SK-N-DZ (cell line): ENCODE results near the gene RHOB.

Experiments
- DNase-seq: peaks from one replicate; pipeline ENCODE4 v3.0.0-alpha.2; 2015; ENCODE audit warnings: low spot score

RHOB gene

DNA sequence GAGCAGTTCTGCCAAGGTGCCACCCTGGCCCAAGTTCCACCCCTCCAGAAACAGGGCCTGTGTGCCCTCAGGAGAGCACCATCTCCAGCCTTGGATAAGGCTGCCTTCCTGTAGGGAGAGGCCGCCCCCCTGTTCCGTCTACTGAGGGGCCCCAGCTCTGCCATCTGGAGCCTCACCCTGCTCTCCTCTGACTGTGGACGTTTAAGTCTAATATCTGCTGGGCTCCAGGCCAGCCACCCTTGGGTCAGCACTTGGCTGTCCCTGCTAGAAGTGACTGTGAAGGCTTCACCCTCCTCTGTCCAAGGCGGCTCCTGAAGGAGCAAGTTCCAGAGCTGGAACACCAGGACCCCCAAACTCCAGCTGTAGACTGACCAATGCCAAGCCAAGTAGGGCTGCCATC, 26.3 kb downstream of the RHOB start:
- no peak for DNase-seq

DNA sequence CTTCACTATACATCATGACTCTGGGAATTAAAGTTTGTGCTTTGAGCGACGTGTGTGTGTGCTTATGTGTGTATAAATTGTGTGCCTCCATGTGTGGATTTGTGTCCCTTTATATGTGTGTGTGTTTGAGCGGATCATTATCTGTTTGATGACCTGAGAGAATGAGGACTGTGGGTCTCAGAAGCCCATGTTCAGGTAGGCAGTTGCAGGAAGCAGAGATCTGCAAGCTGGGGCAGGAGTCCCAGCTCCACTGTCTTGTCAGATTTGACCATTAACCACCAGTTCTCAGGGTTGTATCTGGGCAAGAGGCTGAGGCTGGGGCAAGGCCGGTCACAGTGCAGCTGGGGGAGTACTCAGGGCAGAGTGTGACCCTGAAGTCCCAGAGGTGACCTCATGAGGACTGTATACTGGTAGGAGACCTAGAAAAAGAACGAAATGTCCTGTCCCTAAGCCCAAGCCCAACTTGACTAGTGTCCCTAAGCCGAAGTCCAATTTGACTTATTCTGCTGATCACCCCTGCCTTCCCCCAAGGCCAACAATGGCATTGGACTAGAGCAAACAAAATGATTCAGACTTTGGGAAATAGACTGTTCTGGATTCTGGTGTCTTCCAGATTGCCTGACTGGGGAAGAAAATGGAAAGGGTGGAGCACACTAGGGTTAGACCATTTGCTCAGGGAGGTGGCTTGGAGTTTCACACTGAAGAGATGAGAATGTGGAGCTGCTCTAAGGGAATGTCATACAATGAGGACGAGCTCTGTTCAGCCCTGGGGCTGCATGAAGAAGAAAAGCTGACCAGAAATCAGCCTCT, 28.1 kb downstream of the RHOB start:
- no peak for DNase-seq

DNA sequence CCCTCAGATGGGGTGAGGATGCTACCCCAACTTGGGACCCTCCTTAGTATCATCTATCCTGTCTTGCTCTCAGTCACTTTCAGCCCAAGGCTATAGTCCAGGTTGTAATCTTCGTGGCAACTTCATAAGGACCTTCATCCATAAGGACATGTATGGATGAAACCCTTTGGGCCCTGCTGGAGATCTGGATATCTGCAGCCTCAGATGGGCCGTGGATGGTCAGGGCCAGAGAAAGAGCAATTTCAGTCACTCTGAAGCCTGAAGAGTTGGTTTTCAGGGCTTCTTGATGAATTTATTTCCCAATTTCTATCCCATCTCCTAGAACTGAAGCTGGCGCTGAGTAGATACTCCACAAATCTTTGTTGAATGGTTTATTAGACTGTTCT, 28.7 kb downstream of the RHOB start:
- DNase-seq, result no peak

DNA sequence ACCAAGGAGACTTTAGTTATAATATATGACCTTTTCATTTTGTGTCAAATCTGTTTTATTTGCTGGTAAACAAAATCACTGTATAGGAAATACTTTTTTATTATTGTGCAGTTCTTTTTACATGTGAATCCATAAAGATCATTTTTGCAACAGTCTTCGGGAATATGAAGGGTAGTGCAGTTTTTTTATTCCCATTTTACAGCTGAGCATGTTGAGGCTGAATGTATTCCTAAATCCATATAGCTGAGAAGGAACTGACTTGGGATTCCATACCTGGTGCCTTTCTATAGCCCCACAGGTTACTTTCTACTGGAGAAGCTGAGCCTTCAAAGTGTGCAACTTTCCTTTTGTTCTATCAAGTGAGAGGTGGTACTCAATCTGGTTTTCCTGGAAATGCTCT, 29.6 kb downstream of the RHOB start:
- no peak for DNase-seq

DNA sequence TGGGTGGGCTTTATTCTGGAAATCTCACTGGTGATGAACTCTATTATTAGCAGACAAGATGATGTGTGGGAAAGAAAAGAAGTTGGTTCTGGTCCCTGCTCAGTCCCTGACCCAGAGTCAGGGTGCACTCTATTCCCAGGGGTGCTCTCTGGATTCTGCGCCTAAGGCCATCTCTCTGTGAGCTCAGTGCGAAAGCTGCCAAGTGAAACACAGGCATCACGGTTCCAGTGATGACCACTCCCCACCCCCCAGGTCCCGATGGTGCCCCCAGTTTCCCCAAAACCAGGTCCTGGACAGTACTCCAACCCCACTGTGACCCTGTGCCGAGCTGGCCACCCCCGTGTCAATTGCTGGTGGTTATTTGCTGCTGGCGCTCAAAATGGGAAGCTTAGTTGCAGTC, 30.1 kb downstream of the RHOB start:
- DNase-seq, result no peak

DNA sequence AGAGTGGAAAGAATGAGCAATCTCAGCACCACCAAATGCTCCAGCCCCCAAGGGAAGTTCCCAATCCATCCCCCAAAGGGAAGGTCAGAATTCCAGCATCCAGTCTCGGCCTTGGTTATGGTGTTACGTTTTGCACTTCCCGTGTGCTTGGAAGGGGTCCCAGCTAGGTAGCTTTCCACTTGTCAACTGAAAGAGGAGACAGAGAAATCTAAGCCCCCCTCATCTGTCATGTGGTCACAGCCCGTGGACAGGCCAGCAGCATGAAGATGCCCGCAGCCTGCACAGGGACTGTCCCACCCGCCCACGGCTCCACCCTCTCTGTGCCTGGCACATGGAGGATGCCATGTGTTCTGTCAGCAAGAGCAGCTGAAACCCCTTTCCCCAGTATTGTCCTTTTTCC, 32.1 kb downstream of the RHOB start:
- DNase-seq, result no peak

DNA sequence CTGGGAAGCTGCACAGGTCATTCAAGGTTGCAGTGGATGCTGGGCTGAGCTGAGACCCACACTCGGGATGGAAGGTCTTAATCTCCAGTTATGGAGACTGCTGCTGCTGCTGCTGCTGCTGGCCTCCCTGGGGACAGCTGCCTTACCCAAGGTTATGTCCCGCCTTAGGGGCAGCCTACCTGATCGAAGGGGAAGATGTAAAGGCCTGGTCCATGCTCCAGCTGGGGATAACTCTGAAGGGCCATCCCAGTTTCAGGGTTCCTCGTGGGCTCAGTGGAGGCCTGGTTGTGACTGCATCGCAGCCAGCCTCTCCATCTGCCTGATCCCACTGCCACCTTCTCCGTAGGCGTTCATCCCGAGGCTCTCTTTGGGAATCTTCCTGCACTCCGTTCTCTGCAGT, 33.0 kb downstream of the RHOB start:
- no peak for DNase-seq

DNA sequence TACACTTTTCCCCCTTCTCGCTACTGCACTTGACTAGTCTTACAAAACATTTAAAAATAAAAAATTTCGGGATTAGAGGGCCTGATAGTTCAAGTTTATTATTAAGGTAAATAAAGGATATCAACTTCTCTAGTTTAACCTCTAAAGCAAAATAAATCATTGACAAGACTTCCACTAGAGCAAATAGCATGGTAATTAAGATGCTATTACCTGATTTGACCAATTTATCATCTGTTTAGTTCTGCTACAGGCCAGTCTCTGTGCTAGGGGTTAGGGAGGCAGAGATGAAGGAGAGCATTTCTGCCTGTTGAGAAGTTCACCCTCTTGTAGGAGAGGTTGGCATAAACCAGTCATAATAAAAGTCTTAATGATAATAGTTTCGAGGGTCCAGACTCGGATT, 34.0 kb downstream of the RHOB start:
- no peak for DNase-seq

DNA sequence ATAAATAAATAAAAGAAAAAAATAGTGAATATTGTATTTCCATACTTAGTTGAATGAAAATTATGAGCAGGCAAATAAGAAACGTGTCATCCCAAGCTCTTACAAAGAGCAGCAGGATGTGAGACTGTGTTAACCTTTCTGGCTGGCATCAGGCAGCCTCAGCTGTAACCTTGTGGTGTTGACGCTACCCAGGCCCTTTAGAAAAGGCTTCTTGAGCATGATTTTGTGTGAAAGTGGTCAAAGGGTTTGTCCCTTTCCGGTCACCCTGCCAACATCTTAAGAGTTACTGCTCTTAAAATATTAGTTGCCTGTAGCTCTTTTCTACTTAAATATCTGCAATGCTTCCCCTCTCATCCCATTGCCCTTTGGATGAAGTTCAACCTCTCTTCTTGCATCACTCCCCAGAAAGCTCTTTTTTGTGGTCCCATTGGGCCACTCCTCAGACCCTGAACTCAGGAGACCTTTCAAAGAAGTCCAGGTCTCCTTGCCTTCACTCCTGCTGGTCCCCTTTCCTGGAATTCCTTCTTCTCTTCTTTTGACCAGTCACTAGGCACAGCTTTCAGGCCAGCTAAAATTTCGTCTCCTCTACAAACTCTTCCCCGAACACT, 35.0 kb downstream of the RHOB start:
- DNase-seq, result no peak

DNA sequence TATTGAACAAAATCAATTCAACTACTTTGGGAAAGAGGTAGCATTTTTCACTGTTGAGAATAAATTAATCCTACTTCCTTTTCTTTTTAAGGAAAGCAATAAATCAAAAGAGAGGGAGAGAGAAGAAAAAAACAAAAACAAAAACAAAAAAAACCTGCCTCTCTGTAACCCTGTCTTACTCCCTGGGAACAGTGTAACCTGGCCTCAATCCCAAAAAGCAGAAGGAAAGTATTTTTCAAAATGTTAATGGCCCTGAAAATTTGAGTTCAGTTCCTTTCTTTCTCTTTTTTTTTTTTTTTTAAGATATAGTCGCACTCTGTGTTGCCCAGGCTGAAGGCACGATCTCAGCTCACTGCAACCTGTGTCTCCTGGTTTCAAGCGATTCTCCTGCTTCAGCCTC, 35.9 kb downstream of the RHOB start:
- no peak for DNase-seq

DNA sequence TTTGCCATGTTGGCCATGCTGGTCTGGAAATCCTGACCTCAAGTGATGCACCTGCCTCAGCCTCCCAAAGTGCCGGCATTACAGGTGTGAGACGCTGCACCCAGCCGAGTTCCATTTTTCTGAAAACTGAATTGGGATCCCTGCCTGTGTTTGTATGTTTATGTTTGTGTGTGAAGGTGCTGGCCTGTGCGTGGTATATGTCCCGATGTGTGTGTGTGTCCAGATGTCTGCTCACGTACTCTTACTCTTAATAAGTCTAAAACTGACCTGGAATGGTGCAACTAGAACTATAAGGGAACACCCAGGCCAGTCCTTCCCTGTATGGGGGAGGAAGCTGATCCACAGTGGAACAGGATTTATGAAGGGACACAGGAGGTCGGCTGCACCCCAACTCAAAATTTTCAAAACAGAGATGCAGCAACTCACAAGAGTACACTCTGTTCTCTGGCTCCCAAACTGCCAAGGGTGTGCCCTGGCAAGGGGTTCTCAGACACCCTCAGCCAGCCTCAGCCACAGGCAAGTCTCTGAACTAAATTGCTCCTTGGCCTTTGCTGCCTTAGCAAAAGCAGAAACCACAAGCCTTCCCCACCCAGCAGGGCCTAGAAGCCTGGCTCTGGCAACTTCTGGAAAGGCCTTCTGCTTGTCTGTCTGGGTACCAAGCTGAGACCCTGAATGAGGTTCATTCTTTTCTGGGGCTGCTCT, 36.5 kb downstream of the RHOB start:
- DNase-seq, result no peak

DNA sequence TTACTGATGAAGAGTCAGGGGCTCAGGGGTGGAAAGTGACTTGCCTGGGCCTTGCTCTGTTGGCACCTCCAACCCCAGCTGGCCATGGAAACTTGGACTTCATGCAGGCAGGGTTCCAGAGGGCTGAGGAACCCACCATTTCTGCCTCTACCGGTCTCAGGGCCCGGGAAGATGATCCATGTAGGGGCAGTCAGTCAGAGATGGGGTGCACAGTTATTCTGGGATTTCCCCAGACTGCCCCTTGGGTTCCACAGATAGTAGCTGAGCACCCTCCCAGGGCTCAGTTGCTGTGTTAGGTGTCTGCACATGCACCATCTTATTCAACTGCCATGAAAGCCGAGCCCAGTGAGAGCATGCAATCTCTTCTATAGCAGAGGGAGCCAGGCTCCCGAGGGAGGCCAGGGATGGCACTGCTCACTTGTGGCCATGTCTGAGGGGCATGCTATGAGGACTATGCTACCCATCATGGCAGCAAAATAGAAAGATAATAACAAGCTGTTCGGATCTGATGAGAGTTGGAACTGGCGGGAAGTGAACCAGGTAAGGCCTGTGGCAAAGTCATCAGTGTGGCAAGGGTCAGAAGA, 37.3 kb downstream of the RHOB start:
- no peak for DNase-seq

DNA sequence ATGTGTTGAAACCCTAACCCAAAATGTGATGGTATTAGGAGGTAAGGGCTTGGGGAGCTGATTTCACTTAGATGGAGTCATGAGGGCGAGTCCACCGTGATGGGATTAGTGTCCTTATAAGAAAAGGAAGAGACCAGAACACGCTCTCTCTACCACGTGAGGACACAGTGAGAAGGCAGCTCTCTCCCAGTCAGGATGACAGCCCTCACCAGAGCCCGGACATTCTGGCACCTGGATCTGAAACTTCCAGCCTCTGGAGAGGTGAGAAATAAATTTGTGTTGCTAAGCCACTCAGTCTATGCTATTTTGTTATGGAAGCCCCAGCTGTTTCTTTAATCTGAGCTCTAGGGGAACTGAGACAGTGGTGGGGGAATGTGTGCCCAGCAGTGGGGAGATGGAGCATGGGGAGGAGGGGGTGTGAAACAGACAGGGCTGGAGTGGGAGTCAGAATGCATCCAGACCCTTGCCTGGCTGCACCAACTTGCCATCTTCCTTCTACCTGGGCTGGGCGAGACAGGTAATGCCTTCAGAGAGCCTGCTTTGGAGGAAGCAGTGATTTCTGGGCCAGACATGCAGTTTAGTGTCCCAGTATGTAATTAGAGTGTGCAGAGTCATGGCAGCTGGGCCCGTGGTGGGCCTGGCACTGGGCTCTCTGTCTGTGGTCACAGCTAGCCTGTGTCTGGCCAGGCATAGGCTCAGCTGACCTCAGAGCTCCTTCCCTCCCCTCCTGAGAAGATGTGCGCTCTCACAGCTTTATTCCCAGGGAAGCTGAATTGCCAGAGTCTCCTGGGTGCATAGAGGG, 38.1 kb downstream of the RHOB start:
- DNase-seq, result no peak

DNA sequence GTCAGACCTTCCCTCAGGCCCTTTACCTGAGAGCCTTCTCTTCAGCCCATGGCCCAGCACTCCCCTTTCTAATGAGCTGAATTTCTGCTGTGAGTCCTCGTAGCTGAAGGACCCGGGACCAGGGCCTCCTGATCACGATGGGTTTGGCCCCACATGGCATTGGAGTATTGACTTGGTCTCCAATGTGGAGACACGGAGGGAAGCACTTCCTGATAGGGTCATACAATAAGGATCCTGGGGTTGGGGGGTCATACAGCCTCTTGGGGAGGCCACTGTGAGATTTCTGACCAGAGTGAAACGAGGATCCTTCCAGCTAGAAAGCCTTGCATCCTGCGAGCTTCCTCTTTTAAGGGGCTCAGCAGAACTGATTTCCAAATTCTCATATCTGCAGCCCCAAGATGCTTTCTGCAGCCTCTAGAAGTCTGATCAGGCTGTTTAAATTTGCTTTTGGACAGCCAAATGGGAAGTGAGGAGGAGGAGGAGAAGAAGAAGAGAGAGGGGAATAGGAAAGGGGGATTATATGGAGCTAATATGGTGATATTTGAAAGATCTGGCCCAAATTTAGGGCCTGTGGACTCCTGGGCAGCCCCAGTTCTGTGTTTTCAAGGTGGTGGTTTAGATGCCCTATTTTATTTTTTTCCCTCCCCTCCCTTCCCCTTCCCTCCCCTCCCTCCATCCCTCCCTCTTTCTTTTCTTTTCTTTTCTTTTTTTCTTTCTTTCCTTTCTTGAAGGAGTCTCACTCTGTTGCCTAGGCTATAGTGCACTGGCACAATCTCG, 38.9 kb downstream of the RHOB start:
- DNase-seq, result no peak

DNA sequence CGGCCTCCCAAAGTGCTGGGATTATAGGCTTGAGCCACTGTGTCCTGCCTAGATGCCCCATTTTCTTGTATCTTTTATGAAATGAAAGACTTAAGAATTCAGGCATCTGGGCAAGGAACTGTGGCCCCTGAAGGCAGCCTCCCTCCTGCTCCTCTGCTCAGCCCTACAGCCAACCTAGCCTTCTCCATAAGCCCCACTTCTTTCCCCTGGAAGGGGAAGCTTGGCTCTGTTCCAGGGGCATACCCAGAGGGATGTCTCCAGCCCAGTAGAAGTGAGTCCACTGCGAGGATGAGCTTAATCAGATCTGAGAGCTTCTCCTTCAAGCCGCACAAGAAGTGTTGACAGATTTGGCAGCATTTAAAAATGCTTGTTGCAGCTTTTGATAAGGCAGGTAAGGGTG, 39.7 kb downstream of the RHOB start:
- no peak for DNase-seq

DNA sequence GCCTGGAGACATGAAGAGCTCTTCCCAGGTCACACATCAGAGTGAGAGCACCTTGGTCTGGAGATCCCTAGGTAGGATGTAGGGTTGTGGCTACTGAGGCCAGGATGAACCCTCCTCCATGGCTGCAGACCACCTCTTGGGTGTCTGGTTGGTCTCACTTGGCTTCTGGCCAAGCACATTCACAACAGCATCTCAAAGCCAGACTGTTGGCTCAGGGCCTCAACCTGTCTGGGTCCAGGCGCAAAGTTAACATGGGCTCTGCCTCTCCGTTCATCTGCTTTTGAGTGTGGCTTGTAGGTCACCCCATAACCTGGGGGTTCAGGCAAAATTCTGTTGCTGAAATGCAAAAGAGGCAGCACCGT, 40.1 kb downstream of the RHOB start:
- DNase-seq, result no peak

DNA sequence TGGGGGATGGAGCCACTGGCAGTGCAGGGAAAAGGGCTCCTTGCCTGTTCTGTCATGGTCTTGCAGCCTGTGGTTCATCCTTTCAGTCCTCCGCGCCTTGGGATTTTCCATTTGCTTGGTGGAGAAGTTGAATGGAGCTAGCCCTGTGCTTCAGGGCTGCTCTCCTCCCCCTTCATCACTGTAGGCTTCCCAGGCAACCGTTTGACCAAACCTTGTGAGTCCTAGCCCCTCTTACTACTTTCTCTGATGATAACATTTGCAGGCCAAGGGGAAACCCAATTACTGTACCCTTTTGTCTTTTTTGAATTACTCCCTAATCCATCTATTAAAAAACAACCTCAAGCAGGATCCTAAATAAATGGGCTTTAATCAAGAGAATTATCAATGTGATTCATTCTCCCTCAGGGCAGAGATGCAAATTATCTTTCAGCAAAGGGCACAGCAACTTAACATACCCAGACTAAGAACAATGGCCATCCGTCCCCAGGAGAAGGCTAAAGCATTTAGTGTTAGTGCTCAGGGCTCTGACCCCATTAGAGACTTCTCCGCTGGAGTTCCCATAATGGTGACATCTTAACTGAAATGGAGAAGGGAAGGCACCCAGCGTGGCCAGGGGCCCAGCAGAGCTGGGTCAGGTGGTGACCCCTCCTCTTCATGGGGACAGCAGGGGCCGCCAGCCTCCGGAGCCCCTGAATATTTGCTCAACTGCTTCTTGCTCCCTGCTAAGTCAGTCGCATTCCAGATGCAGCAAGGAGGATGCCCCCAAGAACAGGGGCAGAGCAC, 40.7 kb downstream of the RHOB start:
- DNase-seq, result no peak

DNA sequence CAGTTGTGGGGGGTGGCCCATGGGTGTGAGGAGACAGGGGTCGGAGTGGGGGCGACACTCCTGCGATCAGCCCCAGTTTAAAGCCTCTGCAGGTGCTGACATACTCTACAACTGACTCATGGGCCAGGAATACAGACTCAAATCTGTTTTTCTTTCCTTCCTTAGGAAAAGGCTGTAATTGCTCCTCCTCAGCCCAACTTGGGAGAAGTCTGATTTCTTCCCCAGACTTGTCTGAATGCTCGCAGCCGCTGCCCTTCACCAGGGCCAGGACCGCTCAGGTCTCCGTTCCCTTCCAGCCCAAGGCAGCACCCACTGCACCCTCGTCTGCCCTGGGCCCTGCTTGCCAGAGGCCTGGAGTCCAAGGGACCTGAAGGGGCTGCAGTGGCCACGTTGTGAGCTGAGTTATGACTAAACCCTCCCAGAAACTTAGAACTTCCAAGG, 41.3 kb downstream of the RHOB start:
- DNase-seq, result no peak

DNA sequence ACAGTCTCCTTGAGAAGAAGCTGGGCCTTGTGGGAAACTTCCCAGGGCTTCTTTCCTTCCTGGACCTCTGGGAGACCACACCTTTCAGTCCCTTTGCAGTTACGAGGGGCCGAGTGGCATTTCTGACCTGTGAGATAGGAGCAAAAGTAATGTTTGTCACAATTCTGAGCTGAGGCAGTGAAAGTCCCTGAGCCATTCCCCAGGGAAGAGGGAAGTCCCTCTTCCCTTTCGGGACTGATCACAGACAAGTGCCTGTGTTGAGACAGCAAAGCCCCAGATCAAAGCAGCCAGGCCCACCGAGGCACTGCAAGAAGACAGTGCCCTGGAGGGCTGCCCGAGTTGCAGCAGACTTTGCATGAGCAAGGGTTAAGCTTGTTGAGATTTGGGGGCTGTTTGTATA, 41.9 kb downstream of the RHOB start:
- no peak for DNase-seq
